ENCODE data around the gene RELT. TPM values are rescaled to one million over a fixed set of nuclear protein-coding genes. Genes with fewer than 3 reads are reported as not detected.

RELT gene
- total RNA-seq, 1 experiment from 2014 or later: 10.8 TPM

- DNase-seq (ENCODE audit: low read depth): peak; percentile 85
Measured at GRCh38 chr11:73376803-73377629, 817 bp downstream of the RELT start.

GRCh38 chr11:73379189-73379880 is 3.1 kb downstream of the RELT start:
- no peak for DNase-seq (ENCODE audit: low read depth)

- DNase-seq (ENCODE audit: low read depth): no peak
Measured at GRCh38 chr11:73380331-73380730, 4.1 kb downstream of the RELT start.

- no peak for DNase-seq (ENCODE audit: low read depth)
Measured at GRCh38 chr11:73380897-73381410, 4.8 kb downstream of the RELT start.

DNA sequence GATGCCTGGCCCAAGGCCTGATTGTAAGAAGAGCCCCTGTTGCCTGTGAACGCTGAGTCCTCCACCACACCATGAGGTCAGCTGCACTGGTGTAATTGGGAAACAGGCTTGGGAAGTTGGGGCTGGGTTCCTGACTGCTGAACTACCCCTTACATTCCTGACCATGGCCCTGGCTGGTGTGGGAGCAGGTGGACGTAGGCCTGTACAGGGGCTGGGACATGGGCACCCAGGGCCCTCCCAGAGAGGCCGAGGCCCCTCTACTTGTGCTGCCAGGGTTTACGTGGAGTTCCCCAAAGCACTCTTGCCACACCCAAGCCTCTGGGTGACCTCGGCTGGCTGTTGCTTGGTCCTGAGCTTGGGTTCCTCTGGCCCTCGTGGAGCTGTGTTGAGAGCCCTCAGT is 5.4 kb downstream of the RELT start:
- DNase-seq (ENCODE audit: low read depth): no peak

- DNase-seq (ENCODE audit: low read depth): no peak
Measured at GRCh38 chr11:73382183-73382582, 6.0 kb downstream of the RELT start.

DNA sequence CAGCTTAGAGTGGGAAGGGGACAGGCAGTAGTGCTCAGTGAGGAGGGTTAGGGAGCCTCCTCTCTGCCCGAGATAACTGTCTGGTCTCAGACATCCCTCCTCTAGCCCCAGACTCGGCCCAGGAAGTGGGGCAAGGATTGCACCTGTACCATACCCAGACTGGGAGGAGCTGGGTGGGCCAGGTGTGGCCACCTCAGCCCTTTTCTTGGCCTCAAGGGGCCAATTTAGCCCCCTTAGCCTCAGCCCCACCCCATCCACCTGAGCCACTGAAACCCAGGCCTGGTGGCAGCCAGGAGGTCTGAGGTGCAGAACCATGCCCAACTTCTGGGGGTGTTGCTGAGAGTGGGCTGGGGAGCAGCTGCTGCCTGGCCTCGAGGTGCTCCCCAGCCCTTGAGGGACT is 6.5 kb downstream of the RELT start:
- no peak for DNase-seq (ENCODE audit: low read depth)

DNA sequence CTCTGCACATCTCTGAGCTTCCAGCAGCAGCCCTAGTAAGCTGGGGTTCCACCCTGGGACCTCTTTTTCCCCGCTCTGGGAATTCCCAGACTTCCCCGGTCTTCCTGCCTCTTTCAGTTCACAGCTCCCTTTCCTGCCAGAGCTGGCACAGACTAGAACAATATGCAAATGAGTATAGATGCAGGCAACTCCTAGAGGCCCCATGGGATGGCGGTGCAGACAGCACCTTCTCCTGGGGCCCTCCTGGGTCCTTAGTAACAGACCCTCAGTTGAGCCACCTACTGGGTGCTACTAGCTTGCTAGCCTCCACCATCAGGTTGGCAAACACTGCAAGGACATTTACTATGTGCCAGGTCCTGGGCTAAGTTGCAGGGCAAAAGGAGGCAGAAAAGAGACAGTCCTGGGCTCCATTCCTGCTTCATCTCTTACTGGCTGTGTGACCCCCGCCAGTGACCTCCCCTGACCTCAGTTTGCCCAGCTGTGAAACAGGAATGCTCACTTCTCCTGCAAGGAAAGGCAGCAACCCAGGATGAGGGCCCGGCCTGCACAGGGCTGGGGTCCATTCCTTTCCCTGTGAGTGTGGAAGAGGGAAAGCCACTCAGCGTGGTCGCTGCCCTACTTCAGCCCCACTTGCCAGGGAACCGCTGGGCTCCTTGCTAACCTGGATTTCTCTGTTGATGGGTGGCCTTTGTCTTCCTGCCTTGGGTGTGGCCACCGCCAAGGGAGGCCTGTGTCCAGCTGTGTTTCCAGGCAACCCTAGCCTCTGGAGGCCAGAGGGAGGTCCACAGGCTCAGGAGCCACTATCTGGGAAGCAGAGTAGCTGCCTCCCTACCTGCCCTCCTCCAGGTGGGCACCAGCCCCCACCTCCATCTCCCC is 7.3 kb downstream of the RELT start:
- DNase-seq (ENCODE audit: low read depth): no peak

- no peak for DNase-seq (ENCODE audit: low read depth)
Measured at GRCh38 chr11:73384125-73384441, 7.9 kb downstream of the RELT start.

GRCh38 chr11:73384531-73384871 is 8.3 kb downstream of the RELT start:
- no peak for DNase-seq (ENCODE audit: low read depth)

GRCh38 chr11:73384872-73385689 is 8.9 kb downstream of the RELT start:
- DNase-seq (ENCODE audit: low read depth): no peak

- no peak for DNase-seq (ENCODE audit: low read depth)
Measured at GRCh38 chr11:73386016-73386415, 9.8 kb downstream of the RELT start.

DNA sequence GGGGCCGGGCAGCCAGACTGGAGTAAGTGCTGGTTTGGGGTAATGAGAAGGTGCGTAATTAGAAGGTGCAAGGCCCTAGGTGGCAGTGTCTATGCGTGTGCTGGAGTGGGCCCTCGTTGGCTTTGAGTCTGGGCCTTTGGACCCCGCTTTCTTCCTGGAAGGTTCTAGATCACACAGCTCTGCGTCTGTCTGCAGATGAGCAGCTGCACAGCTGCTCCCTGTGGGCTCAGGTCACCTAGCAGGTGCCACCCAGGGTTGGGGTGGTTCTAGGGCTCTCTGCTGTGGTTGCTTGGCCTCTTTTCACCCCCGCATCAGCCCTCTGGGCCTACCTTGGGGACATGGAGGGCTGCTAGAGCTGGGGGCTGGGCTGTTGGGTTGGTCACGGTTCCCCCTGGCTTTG is 10.3 kb downstream of the RELT start:
- no peak for DNase-seq (ENCODE audit: low read depth)

DNA sequence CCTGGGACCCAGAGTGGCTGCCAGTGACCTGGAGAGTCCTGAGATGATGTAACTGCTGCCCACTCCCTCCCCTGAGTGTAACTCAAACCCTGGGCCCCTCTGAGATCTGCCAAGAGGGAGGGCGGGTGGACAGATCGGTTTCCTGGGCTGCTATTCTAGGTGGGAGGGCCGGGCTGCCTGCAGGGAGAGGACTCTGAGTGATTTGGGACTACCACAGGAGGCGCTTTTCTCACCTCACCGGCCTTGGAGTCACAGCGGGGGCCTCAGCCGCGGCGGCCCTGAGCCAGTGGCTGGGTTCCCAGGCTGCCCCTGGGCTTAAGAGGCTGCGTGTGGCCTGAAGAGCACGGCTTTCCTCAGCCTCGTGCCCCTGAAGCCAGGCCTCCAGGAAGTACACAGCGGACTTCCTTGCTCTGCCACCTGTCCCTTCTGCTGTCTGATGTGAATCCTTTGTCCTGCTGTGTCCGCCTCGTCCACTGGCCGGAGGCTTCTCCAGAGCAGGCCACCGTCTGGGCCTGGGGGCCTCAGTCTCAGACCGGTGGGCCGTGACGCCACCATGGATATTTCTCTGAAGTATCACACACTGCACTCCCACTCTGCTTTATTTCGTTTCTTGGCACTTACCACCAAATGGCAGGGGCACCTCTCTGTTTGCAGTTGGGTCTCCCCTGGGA is 11.5 kb downstream of the RELT start:
- DNase-seq (ENCODE audit: low read depth): no peak

DNA sequence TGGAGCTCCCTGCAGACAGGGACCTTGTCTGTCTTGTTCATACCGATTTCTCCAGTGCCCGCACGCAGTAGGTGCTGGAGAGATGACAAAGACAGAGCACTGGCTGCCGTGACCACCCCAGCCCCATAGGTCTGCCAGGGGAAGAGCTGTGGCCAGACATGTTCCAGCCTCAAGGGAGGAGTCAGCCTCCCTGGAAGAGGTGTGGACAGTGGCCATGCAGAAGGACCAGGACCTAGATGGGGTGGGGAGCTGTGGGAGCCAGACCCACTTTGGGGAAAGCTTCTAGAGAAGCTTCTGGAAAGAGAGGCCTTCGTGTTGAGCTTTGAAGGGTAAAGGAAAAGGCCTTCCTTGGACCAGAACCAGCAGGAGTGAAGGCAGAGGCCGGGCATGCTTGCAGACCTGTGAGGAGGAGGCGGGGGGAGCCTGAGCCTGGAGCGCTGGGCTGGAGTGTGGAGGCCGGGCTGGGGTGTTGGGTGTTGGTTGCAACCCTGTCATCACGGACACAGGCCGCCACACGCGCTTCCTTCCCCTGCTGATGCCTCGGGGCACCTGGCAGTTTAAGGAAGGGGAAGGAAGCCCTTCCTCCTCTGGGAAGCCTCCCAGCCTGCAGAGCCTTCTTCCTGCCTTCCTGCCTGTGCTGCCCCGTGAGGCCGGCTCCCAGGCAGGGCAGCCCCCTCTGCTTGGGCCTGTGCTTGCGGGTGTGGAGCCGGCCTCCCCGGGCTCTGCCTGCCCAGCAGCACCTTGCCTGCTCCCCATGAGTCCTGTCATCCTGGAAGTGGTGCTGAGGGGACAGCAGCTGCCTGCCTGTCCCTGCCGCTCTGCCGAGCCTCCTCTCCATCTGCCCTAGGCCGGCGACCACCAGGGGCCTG is 12.3 kb downstream of the RELT start:
- DNase-seq (ENCODE audit: low read depth): peak; percentile 67

DNA sequence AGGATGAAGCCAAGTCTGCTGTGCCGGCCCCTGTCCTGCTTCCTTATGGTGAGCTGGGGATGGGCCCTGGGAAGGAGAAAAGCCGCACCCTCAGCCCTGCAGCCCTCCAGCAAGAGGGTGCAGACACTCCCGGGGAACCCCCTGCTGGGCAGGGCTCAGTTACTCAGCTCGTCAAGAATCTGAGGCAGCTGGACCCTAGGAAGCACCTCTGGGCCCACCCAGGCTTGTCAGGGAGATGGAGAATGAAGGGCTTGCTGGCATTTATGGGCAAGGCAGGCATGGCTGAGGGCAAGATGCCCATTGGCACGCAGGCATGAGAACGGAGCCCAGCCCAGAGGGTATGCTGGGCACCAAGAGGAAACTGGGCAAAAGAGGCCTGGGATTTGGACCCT is 12.9 kb downstream of the RELT start:
- no peak for DNase-seq (ENCODE audit: low read depth)

DNA sequence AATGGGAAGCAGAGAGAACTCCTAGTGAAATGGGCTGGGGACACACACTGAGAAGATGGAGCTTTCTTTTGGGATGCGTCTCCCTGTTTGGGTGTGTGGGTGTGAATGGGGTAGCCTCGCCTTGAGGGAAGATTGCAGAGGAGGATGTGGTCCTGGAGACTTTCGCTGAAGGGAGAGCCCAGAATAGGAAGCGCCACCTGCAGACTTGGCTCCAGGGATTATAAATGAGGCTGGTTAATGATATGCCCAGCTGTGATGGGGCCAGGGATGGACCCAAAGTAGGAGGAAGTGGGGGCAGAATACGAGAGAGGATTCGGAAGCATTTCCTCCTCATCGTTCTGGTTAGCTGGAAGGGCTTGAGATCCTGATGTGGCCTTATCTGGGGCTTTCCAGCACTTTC is 13.7 kb downstream of the RELT start:
- no peak for DNase-seq (ENCODE audit: low read depth)

DNA sequence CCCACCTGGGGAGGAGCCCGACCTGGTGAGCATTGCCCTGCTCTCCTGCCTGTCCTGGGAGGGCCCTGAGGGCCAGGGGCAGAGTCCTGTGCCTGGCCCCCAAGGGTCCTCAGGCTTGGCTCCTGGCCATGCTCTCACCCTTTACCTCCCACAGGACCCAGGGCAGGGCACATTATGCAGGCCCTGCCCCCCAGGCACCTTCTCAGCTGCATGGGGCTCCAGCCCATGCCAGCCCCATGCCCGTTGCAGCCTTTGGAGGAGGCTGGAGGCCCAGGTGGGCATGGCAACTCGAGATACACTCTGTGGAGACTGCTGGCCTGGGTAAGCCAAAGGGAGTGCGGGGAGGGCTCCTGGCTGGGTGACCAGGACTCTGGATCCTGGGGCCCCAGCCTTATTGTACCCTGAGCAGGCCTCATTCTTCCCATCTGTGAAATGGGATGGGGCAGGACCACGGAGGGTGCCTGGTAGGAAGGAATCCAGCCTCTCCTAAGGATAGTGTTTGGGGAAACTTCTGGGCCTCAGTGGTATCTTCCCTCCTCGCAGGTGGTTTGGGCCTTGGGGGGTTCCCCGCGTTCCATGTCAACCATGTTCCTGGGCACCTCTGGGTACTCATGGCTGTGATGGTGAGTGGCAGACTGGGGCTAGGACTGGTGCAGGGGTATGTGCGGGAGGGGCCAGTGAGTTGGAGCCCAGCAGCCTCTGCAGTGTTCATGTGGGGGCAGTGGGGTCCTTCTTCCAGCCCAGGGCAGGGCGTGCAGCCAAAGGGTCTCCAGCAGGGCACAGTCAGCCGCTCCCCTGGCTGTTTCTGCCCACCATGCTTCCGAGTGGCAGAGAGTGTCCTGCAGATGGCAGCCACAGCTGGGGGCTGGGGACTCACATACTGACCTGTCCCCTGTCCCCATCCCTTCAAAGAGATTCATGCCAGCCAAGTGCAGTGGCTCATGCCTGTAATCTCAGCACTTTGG is 14.7 kb downstream of the RELT start:
- no peak for DNase-seq (ENCODE audit: low read depth)

- peak; percentile 25 for DNase-seq (ENCODE audit: low read depth)
Measured at GRCh38 chr11:73391665-73392064, 15.5 kb downstream of the RELT start.
